ENCODE measurements around the gene PCDHGB3.
"Not testable (repeated sequence)": the region's sequence is repeated elsewhere in the genome, so short reads cannot be mapped to it uniquely, and the experiment has no call there.

PCDHGB3 gene

DNA sequence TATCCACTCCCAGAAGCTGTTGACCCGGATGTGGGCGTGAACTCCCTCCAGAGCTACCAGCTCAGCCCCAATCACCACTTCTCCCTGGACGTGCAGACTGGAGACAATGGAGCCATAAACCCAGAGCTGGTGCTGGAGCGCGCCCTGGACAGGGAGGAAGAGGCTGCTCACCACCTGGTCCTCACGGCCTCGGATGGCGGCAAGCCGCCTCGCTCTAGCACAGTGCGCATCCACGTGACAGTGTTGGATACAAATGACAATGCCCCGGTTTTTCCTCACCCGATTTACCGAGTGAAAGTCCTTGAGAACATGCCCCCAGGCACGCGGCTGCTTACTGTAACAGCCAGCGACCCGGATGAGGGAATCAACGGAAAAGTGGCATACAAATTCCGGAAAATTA is 23.2 kb downstream of the PCDHGB3 start:
- no peak for DNase-seq

DNA sequence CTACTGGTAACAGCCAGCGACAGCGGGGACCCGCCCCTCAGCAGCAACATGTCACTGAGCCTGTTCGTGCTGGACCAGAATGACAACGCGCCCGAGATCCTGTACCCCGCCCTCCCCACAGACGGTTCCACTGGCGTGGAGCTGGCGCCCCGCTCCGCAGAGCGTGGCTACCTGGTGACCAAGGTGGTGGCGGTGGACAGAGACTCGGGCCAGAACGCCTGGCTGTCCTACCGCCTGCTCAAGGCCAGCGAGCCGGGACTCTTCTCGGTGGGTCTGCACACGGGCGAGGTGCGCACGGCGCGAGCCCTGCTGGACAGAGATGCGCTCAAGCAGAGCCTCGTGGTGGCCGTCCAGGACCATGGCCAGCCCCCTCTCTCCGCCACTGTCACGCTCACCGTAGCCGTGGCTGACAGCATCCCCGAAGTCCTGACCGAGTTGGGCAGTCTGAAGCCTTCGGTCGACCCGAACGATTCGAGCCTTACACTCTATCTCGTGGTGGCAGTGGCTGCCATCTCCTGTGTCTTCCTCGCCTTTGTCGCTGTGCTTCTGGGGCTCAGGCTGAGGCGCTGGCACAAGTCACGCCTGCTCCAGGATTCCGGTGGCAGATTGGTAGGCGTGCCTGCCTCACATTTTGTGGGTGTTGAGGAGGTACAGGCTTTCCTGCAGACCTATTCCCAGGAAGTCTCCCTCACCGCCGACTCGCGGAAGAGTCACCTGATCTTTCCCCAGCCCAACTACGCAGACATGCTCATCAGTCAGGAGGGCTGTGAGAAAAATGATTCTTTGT is 24.6 kb downstream of the PCDHGB3 start:
- DNase-seq = not testable (repeated sequence)

DNA sequence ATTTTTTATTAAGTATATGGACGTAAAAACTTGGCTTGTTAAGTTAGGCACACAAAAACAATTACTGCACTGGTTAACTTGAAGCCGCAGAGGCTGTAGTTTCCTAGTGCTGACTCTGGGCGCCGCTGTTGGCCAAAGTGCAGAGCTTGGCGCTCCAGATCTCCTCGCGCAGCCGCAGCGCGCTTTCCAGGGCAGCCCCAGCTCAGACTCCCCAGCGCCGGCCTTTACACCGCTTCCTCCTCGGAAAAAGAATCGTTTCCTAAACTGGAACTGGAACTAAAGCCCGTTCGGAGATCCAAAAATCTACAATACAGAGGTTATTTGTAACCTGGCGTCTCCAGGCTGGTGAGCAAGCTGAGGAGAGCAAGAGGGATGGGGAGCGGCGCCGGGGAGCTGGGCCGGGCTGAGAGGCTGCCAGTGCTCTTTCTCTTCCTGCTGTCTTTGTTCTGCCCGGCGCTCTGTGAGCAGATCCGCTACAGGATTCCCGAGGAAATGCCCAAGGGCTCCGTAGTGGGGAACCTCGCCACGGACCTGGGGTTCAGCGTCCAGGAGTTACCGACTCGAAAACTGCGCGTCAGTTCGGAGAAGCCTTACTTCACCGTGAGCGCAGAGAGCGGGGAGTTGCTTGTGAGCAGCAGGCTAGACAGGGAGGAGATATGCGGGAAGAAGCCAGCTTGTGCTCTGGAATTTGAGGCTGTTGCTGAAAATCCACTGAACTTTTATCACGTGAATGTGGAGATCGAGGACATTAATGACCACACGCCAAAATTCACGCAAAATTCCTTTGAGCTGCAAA is 27.9 kb downstream of the PCDHGB3 start, which contains the start of gene PCDHGB5:
TSS of gene PCDHGB5 (plus strand) at position 192 of the 796 bp plus-strand sequence. CDS start at position 373, 181 bp downstream.
- DNase-seq = peak; percentile 34

DNA sequence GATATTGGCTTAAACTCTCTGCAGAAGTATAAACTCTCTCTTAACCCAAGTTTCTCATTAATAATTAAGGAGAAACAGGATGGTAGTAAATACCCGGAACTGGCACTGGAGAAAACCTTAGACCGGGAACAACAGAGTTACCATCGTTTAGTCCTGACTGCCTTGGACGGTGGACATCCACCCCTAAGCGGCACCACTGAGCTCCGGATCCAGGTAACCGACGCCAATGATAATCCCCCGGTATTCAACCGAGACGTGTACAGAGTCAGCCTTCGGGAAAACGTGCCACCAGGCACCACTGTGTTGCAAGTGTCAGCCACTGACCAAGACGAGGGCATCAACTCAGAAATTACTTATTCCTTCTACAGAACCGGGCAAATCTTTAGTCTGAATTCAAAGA is 28.6 kb downstream of the PCDHGB3 start:
- no peak for DNase-seq

DNA sequence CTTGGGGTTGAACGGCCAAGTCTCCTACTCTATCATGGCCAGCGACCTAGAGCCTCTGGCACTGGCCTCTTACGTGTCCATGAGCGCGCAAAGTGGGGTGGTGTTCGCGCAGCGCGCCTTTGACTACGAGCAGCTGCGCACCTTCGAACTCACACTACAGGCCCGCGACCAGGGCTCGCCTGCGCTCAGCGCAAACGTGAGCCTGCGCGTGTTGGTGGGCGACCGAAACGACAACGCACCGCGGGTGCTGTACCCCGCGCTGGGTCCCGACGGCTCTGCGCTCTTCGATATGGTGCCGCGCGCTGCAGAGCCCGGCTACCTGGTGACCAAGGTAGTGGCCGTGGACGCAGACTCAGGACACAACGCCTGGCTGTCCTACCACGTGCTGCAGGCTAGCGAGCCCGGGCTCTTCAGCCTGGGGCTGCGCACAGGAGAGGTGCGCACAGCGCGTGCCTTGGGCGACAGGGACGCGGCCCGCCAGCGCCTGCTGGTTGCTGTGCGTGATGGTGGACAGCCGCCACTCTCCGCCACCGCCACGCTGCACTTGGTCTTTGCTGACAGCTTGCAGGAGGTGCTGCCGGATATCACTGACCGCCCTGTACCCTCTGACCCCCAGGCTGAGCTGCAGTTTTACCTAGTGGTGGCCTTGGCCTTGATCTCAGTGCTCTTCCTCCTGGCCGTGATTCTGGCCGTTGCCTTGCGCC is 29.7 kb downstream of the PCDHGB3 start:
- no peak for DNase-seq

DNA sequence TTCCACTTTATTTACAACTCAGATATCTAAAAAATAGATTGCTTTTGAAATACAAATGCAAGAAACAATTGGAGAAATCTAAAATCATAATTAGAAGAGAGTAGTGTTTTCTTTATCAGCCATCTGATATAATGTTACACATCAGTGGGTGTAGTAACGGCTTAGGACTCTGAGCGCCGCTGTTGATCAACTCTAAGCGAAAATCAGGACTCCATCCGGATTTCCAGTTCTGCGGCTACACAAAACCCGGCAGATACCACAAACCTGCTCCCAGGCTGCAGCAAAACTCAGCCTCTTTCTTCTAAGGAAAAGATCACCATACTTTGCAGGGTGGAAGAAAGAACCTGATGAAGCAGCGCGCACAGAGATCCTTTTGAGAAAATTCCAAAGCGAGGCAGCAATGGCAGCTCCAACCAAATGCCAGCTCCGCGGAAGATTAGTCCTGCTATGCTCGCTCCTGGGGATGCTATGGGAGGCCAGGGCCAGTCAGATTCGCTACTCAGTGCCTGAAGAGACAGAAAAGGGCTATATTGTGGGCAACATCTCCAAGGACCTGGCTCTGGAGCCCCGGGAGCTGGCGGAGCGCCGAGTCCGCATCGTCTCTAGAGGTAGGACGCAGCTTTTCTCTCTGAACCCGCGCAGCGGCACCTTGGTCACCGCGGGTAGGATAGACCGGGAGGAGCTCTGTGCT is 32.7 kb downstream of the PCDHGB3 start, which contains the start of gene PCDHGA9:
TSS of gene PCDHGA9 (plus strand) at position 226 of the 691 bp plus-strand sequence. CDS start at position 401, 175 bp downstream.
- peak; percentile 12 for DNase-seq

DNA sequence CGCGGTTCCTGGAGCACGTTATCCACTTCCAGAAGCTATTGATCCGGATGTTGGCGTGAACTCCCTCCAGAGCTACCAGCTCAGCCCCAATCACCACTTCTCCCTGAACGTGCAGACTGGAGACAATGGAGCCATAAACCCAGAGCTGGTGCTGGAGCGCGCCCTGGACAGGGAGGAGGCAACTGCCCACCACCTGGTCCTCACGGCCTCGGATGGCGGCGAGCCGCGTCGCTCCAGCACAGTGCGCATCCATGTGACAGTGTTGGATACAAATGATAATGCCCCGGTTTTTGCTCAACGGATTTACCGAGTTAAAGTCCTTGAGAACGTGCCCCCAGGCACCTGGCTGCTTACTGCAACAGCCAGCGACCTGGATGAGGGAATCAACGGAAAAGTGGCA is 33.3 kb downstream of the PCDHGB3 start:
- no peak for DNase-seq

DNA sequence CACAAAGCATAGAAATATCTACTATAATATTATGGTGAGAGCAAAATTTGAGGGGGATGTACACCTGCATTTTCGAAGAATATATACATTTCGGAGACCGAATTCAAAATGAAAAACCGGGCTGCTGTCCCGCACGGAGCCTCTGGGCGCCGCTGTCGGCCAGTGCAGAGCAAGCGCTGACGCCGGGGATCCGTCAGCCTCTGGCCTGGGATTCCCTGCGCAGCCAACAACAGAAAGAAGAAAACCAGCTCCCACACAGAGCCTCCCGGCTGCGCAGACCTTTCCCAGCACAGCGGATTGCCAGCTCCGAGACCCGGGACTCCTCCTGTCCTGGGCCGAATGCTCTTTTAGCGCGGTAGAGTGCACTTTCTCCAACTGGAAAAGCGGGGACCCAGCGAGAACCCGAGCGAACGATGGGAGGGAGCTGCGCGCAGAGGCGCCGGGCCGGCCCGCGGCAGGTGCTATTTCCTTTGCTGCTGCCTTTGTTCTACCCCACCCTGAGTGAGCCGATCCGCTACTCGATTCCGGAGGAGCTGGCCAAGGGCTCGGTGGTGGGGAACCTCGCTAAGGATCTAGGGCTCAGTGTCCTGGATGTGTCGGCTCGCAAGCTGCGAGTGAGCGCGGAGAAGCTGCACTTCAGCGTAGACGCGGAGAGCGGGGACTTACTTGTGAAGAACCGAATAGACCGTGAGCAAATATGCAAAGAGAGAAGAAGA is 37.9 kb downstream of the PCDHGB3 start, which contains the start of gene PCDHGB6:
TSS of gene PCDHGB6 (plus strand) at position 232 of the 716 bp plus-strand sequence. CDS start at position 414, 182 bp downstream.
- peak; percentile 11 for DNase-seq

DNA sequence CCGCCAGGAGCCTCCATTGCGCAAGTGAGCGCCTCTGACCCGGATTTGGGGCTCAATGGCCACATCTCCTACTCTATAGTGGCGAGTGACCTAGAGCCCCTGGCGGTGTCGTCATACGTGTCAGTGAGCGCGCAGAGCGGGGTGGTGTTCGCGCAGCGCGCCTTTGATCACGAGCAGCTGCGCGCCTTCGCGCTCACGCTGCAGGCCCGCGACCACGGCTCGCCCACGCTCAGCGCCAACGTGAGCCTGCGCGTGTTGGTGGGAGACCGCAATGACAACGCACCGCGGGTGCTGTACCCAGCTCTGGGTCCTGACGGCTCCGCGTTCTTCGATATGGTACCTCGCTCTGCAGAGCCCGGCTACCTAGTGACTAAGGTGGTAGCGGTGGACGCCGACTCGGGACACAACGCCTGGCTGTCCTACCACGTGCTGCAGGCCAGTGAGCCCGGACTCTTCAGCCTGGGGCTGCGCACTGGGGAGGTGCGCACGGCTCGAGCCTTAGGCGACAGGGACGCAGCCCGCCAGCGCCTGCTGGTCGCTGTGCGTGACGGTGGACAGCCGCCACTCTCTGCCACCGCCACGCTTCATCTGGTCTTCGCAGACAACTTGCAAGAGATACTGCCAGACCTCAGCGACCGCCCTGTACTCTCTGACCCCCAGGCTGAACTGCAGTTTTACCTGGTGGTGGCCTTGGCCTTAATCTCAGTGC is 39.7 kb downstream of the PCDHGB3 start:
- DNase-seq = no peak

DNA sequence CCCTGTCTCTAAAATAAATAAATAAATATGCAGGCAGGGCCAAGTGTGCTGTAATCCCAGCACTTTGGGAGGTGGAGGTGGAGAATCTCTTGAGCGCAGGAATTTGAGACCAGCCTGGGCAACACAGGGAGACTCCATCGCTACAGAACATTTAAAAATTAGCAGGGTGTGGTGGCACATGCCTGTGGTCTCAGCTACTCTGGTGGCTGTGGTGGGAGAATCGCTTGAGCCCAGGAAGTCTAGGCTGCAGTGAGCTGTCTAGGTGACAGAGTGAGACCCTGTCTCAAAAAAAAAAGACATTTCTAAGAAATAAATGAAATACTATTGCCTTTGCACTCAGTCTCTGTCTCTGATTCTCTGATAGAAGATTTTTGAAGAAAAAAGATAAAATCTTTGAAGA is 41.5 kb downstream of the PCDHGB3 start:
- DNase-seq = no peak

DNA sequence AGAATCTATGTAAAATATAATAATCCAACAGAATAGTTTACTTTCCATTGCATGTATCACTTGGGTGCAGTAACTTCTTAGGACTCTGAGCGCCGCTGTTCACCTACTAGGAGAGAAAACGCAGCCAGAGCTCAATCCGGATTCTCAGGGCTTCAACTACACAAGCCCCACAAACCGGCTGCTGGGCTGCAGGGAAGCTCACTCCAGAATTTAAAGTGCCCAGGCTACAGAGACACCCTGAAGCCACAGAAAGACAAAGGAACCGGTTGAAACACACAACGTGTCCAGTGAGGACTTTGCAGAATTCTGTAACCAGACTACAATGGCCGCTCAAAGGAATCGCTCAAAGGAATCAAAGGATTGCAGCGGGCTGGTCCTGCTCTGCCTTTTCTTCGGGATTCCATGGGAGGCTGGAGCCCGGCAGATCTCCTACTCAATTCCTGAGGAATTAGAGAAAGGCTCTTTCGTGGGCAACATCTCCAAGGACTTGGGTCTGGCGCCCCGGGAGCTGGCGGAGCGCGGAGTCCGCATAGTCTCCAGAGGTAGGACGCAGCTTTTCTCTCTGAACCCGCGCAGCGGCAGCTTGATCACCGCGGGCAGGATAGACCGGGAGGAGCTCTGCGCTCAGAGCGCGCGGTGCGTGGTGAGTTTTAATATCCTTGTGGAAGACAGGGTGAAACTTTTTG is 43.0 kb downstream of the PCDHGB3 start, which contains the start of gene PCDHGA10:
TSS of gene PCDHGA10 (plus strand) at position 134 of the 686 bp plus-strand sequence. CDS start at position 323, 189 bp downstream.
- DNase-seq = peak; percentile 68

DNA sequence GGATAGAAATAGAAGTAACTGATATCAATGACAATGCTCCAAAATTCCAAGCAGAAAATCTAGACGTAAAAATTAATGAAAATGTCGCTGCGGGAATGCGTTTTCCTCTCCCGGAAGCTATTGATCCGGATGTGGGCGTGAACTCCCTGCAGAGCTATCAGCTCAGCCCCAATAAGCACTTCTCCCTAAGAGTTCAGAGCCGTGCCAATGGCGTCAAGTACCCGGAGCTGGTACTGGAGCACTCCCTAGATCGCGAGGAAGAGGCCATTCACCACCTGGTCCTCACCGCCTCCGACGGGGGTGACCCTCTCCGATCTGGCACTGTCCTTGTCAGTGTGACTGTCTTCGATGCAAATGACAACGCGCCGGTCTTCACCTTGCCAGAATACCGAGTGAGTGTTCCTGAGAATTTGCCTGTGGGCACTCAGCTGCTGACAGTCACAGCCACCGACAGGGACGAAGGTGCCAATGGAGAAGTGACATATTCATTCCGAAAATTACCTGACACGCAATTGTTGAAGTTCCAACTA is 43.6 kb downstream of the PCDHGB3 start:
- DNase-seq = no peak

DNA sequence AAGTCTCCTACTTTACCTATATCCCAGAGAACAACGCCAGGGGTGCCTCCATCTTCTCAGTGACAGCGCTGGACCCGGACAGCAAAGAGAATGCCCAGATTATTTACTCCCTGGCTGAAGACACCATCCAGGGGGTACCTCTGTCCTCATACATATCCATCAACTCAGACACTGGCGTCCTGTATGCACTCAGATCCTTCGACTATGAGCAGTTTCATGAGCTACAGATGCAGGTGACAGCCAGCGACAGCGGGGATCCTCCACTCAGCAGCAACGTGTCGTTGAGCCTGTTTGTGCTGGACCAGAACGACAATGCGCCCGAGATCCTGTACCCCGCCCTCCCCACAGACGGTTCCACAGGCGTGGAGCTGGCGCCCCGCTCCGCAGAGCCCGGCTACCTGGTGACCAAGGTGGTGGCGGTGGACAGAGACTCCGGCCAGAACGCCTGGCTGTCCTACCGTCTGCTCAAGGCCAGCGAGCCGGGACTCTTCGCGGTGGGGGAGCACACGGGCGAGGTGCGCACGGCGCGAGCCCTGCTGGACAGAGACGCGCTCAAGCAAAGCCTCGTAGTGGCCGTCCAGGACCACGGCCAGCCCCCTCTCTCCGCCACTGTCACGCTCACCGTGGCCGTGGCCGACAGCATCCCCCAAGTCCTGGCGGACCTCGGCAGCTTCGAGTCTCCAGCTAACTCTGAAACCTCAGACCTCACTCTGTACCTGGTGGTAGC is 44.7 kb downstream of the PCDHGB3 start:
- DNase-seq = not testable (repeated sequence)

DNA sequence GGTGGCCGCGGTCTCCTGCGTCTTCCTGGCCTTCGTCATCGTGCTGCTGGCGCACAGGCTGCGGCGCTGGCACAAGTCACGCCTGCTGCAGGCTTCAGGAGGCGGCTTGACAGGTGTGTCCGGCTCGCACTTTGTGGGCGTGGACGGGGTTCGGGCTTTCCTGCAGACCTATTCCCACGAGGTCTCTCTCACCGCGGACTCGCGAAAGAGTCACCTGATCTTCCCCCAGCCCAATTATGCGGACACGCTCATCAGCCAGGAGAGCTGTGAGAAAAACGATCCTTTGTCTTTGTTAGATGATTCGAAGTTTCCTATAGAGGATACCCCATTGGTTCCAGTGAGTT is 45.2 kb downstream of the PCDHGB3 start:
- not testable (repeated sequence) for DNase-seq

DNA sequence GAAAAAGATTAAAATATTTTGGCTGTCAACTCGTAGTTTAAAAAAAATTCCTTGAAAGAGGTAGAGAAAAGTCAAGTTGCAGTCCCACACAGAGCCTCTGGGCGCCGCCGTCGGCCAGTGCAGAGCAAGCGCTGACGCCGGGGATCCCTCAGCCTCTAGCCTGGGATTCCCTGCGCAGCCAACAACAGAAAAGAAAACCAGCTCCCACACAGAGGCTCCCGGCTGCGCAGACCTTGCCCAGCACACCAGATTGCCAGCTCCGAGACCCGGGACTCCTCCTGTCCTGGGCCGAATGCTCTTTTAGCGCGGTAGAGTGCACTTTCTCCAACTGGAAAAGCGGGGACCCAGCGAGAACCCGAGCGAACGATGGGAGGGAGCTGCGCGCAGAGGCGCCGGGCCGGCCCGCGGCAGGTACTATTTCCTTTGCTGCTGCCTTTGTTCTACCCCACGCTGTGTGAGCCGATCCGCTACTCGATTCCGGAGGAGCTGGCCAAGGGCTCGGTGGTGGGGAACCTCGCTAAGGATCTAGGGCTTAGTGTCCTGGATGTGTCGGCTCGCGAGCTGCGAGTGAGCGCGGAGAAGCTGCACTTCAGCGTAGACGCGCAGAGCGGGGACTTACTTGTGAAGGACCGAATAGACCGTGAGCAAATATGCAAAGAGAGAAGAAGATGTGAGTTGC is 47.6 kb downstream of the PCDHGB3 start, which contains the start of gene PCDHGB7:
TSS of gene PCDHGB7 (plus strand) at position 184 of the 679 bp plus-strand sequence. CDS start at position 367, 183 bp downstream.
- DNase-seq = peak; percentile 60

DNA sequence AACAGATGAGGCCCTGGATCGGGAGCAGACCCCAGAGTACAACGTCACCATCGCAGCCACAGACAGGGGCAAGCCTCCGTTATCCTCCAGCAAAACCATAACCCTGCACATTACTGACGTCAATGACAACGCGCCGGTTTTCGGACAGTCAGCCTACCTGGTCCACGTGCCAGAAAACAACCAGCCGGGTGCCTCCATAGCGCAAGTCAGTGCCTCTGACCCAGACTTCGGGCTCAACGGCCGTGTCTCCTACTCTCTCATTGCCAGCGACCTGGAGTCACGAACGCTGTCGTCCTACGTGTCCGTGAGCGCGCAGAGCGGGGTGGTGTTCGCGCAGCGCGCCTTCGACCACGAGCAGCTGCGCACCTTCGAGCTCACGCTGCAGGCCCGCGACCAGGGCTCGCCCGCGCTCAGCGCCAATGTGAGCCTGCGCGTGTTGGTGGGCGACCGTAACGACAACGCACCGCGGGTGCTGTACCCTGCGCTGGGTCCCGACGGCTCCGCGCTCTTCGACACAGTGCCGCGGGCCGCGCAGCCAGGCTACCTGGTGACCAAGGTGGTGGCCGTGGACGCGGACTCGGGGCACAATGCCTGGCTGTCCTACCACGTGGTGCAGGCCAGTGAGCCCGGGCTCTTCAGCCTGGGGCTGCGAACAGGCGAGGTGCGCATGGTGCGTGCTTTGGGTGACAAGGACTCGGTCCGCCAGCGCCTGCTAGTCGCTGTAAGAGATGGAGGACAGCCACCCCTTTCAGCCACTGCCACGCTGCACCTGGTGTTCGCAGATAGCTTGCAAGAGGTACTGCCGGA is 49.2 kb downstream of the PCDHGB3 start:
- DNase-seq = no peak

DNA sequence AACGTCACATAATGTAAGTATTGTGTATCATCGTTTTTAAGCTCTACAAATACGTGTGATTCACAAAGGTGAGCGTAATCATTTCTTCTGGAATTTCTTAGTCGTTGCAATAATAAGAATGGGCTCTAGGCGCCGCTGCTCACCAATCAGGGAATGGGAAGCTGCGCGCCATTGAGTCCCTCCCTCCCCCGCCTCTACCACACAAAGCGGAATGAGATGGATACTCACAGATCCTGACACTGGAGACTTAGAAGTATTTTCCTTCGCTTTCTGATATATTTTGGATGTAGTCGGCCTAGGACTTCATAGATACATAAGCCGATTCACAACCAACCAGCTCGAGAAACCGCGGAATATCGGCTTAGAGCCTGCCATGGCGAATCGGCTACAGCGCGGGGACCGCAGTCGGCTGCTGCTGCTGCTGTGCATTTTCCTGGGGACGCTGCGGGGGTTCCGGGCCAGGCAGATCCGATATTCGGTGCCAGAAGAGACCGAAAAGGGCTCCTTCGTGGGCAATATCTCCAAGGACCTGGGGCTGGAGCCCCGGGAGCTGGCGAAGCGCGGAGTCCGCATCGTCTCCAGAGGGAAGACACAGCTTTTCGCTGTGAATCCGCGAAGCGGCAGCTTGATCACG is 50.9 kb downstream of the PCDHGB3 start, which contains the start of gene PCDHGA11:
TSS of gene PCDHGA11 (plus strand) at position 197 of the 634 bp plus-strand sequence. CDS start at position 374, 177 bp downstream.
- peak; percentile 67 for DNase-seq

All from hematopoietic multipotent progenitor cell treated with erythropoietin and hydrocortisone succinate and interleukin-3 and kit ligand, for 8 days (in vitro differentiated cells).